T-helper 2 cell (primary cell): ENCODE measurements around the gene LRRC14B.
"Not testable (repeated sequence)": the region's sequence is repeated elsewhere in the genome, so short reads cannot be mapped to it uniquely, and the experiment has no call there.

Source experiments
- DNase-seq, 5 experiments: peaks; one replicate each; pipeline versions ENCODE4 v3.0.0 to v3.0.0-alpha.2; 2012 to 2022

The LRRC14B gene

DNA sequence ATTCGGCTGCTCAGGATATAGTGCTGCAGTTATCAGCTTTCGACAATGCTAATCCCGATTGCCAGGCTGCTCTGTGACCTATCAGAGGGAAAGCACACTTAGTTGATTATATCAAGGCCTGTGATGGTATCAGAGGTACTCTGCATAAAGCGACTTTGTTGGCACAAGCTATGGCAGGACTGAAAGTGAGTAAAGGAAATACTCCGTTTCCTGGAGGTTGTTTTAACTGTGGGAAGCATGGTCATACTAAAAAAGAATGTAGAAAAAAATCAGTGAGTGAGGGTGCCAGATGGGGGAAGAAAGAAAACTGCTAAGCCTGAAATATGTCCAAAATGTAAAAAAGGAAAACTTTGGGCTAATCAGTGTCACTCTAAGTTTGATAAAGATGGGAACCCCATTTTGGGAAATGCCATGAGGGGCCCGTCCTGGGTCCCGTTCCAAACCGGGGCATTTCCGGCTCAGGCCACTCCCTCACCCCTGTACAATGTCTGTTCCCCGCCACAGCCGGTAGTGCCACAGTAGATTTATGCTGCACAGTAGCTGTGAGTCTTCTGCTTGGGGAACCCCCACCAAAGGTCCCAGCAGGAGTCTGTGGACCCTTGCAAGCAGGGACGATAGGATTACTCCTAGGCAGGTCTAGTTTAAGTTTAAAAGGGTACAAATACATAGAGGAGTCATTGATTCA is 52.5 kb downstream of the LRRC14B start:
- DNase-seq, result peak in 2 of 5 experiments; percentile 22 to 63

DNA sequence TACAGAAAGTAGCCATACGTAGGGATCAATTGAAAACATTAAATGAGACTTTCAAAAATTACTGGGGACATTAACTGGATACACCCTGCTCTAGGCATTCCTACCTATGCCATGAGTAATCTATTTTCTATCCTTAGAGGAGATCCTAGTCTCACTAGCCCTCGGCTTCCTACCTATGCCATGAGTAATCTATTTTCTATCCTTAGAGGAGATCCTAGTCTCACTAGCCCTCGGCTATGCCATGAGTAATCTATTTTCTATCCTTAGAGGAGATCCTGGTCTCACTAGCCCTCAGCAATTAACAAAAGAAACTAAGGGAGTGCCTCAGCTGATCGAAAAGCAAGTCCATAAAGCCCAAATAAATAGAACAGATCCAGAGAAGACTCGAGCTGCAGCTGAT is 54.4 kb downstream of the LRRC14B start:
- not testable (repeated sequence) for DNase-seq
